ENCODE results near the gene B3GNT2. TPM values are rescaled to one million over a fixed set of nuclear protein-coding genes. Genes with fewer than 3 reads are reported as not detected.

Gene B3GNT2
- total RNA-seq, 4 donors from 2014 or later = 28.1 to 41.6 (median 38.4) TPM

DNA sequence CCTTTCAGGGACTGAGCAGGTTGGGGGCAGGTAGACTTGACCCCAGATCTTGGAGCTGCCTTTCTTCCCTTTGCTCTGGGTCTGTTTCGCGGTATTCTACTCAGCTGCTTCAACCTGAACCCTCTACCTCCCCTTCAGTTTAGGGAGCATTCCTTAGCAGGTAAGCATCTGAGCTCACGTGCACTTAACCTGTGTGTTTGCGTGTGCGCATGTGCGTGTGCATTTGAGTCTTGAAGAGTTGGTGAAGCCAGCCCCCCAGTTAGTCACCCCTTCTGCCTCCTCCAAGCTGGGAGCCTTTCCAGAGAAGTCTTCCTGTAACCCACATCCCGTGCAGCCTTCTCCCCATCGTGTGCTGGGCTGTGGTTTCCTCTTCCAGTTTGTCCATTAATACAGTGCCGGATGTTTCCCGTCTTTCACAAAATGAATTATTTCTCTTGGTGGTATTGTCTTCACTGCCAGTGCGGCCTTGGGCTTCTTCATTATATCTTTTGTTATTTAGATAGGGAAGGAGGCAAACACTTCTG lies 33.2 kb downstream of the B3GNT2 start:
- no peak for DNase-seq
- Histone ChIP-seq H3K4me3 (no peak overlapping the region), H3K27me3 (no peaks in the 10 kb centered on the region), H3K36me3 (peaks cover 0 to 12% (median 3%) of the 10 kb centered on the region in 4 donors), H3K9me3 (no peaks in the 10 kb centered on the region), H3K27ac (no peak overlapping the region), H3K4me1 (no peaks in the 10 kb centered on the region)
- WGBS, 2 donors (ENCODE audit: low coverage in 1 of 2) = 75 to 83% methylated on average over 9 to 11 of the region's 11 CpGs
- intact Hi-C loops (cut with DNase I; ENCODE audit: low total_unique reads) (no loop called here), in situ Hi-C loops (cut with MboI; ENCODE audit: low pct_ligation_motif_present in 1 of 4, low pct_unique_long_range_greater_than_20kb in 1 of 4, low sequenced_read_pairs in 3 of 4) (no loop called here)
- no peak for TF ChIP-seq POLR2AphosphoS5 (IDR thresholded peaks at IDR 0.05)
- no peak for TF ChIP-seq POLR2A (IDR thresholded peaks at IDR 0.05)
- no peak for TF ChIP-seq EP300 (IDR thresholded peaks at IDR 0.05; ENCODE audit: low read depth)
- TF ChIP-seq, protein P1, sequence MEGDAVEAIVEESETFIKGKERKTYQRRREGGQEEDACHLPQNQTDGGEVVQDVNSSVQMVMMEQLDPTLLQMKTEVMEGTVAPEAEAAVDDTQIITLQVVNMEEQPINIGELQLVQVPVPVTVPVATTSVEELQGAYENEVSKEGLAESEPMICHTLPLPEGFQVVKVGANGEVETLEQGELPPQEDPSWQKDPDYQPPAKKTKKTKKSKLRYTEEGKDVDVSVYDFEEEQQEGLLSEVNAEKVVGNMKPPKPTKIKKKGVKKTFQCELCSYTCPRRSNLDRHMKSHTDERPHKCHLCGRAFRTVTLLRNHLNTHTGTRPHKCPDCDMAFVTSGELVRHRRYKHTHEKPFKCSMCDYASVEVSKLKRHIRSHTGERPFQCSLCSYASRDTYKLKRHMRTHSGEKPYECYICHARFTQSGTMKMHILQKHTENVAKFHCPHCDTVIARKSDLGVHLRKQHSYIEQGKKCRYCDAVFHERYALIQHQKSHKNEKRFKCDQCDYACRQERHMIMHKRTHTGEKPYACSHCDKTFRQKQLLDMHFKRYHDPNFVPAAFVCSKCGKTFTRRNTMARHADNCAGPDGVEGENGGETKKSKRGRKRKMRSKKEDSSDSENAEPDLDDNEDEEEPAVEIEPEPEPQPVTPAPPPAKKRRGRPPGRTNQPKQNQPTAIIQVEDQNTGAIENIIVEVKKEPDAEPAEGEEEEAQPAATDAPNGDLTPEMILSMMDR (IDR thresholded peaks at IDR 0.05) = no peak

- intact Hi-C loops (cut with DNase I; ENCODE audit: low total_unique reads) = no loop called here
- Histone ChIP-seq H3K36me3 (no peaks in the 10 kb centered on the region), H3K9me3 (no peaks in the 10 kb centered on the region), H3K4me3 (no peak overlapping the region), H3K27me3 (no peaks in the 10 kb centered on the region), H3K27ac (no peak overlapping the region), H3K4me1 (no peaks in the 10 kb centered on the region)
- TF ChIP-seq EP300 (IDR thresholded peaks at IDR 0.05; ENCODE audit: low read depth) (no peak), POLR2AphosphoS5 (IDR thresholded peaks at IDR 0.05) (no peak), POLR2A (IDR thresholded peaks at IDR 0.05) (no peak)
- TF ChIP-seq, protein P1 (IDR thresholded peaks at IDR 0.05) = no peak
- in situ Hi-C loops (cut with MboI; ENCODE audit: low pct_ligation_motif_present in 1 of 4, low pct_unique_long_range_greater_than_20kb in 1 of 4, low sequenced_read_pairs in 3 of 4) = no loop called here
- no peak for DNase-seq
- WGBS, 2 donors (ENCODE audit: low coverage in 1 of 2) = 60 to 70% methylated on average over 2 to 4 of the region's 4 CpGs
Observed at GRCh38 chr2:62231541-62231940, 35.6 kb downstream of the B3GNT2 start.

- in situ Hi-C loops (cut with MboI; ENCODE audit: low pct_ligation_motif_present in 1 of 4, low pct_unique_long_range_greater_than_20kb in 1 of 4, low sequenced_read_pairs in 3 of 4) (no loop called here), intact Hi-C loops (cut with DNase I; ENCODE audit: low total_unique reads) (no loop called here)
- Histone ChIP-seq H3K9me3 (no peaks in the 10 kb centered on the region), H3K27ac (no peak overlapping the region), H3K27me3 (no peaks in the 10 kb centered on the region), H3K4me1 (no peaks in the 10 kb centered on the region), H3K4me3 (no peak overlapping the region), H3K36me3 (no peaks in the 10 kb centered on the region)
- TF ChIP-seq POLR2A (IDR thresholded peaks at IDR 0.05) = no peak
- no peak for TF ChIP-seq POLR2AphosphoS5 (IDR thresholded peaks at IDR 0.05)
- no peak for TF ChIP-seq EP300 (IDR thresholded peaks at IDR 0.05; ENCODE audit: low read depth)
- TF ChIP-seq, protein P1 (IDR thresholded peaks at IDR 0.05) = no peak
- DNase-seq = no peak
- WGBS, 2 donors (ENCODE audit: low coverage in 1 of 2) = 85 to 100% methylated on average over 2 to 16 of the region's 16 CpGs
Observed at GRCh38 chr2:62234755-62235655, 39.1 kb downstream of the B3GNT2 start.

- Histone ChIP-seq H3K27me3 (no peaks in the 10 kb centered on the region), H3K4me3 (no peak overlapping the region), H3K4me1 (no peaks in the 10 kb centered on the region), H3K9me3 (no peaks in the 10 kb centered on the region), H3K36me3 (no peaks in the 10 kb centered on the region), H3K27ac (no peak overlapping the region)
- no peak for DNase-seq
- intact Hi-C loops (cut with DNase I; ENCODE audit: low total_unique reads) (no loop called here), in situ Hi-C loops (cut with MboI; ENCODE audit: low pct_ligation_motif_present in 1 of 4, low pct_unique_long_range_greater_than_20kb in 1 of 4, low sequenced_read_pairs in 3 of 4) (no loop called here)
- no peak for TF ChIP-seq POLR2A (IDR thresholded peaks at IDR 0.05)
- TF ChIP-seq EP300 (IDR thresholded peaks at IDR 0.05; ENCODE audit: low read depth) = no peak
- no peak for TF ChIP-seq POLR2AphosphoS5 (IDR thresholded peaks at IDR 0.05)
- TF ChIP-seq, protein P1 (IDR thresholded peaks at IDR 0.05) = no peak
- 96 to 100% methylated on average over 3 to 6 of the region's 6 CpGs for WGBS, 2 donors (ENCODE audit: low coverage in 1 of 2)
Observed at GRCh38 chr2:62236499-62236898, 40.6 kb downstream of the B3GNT2 start.
